HEK293T (cell line): Measurements from ENCODE around the gene ZNF486.

Experiments used
- BHLHE40 ChIP-seq: fragments of 450-650 bp; IDR thresholded peaks from 2 replicates; pipeline ENCODE4 v1.6.1; 2016; ENCODE audit warnings: mild to moderate bottlenecking, moderate library complexity, borderline replicate concordance
- ZNF384 ChIP-seq: fragments of 450-650 bp; IDR thresholded peaks from 2 replicates; pipeline ENCODE4 v1.6.1; 2016

GRCh38 chr19:20209051-20209450 lies 42.0 kb downstream of the ZNF486 start:
- no peak for TF ChIP-seq ZNF384
- no peak for TF ChIP-seq BHLHE40
